ENCODE data around the gene CXCR3.
"Not testable (repeated sequence)": the region's sequence is repeated elsewhere in the genome, so short reads cannot be mapped to it uniquely, and the experiment has no call there.

The CXCR3 gene

DNA sequence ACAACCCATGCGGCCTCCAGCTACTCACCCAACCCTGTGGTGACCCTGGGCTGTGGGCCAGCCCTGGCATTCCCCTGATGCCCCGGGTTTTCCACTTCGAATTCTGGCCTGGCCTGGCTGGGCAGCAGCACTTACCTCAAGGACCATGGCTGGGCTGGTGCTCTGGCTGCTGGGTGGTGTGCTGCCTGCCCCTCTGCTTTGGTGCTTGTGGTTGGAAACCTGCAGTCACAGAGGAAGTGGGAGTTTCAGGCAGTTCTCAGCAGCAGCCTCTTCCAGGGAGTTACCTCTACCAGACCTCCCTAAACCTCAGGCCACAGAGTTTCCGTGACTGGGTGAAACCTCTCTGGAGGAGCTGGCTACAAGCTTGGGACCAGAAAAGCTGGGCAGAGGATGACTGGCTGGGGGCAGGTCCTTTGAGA lies at the start of gene CXCR3:
TSS of gene CXCR3 (minus strand) at position 209 of the 419 bp plus-strand sequence. CDS start at position 147, 62 bp downstream.
- DNase-seq, result no peak

DNA sequence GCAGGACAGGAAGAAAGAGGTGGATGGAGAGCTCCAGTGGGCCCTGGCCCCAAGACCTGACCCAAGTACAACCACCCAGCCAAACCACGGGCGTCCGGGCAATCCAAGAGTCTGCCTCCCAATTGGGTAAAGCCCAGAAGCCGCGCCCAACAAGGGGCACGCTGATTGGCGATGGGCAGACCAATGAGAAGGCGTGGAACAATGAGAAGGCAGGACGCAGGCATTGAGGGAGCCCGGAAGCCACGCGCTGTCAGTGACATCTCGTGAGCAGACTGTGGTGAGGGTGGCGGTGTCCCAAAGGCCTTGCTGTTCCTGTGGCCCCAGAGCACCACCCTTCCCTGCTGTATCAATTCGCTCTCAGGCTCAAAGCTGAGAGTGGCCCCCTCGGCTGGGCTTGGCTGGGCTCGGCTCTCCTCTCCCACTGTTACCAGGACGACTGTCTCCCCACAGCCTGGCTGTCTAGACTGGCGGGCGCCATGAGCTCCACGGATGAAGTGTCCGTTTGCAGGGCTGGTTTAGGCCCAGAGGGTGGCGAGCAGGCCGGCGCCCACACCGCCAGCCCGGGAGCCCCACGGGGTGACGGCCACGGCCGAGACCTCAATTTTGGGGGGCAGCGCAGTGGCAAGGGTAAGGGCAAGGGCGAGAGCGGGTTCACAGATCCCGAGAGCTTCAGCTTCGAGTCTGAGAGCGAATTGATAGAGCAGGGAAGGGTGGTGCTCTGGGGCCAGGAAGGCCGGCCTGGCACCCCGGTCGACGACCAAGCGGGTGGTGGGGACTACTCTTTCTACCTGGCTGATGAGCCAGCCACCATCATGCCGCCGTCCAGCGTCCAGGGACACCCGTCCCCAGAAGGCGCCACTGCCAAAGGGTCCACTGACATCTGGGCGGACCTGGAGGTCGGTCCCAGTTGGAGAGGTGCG lies 49.3 kb upstream of the CXCR3 start, which contains the start of gene LOC101059915:
TSS of gene LOC101059915 (plus strand) at position 219 of the 920 bp plus-strand sequence.
- no peak for DNase-seq

DNA sequence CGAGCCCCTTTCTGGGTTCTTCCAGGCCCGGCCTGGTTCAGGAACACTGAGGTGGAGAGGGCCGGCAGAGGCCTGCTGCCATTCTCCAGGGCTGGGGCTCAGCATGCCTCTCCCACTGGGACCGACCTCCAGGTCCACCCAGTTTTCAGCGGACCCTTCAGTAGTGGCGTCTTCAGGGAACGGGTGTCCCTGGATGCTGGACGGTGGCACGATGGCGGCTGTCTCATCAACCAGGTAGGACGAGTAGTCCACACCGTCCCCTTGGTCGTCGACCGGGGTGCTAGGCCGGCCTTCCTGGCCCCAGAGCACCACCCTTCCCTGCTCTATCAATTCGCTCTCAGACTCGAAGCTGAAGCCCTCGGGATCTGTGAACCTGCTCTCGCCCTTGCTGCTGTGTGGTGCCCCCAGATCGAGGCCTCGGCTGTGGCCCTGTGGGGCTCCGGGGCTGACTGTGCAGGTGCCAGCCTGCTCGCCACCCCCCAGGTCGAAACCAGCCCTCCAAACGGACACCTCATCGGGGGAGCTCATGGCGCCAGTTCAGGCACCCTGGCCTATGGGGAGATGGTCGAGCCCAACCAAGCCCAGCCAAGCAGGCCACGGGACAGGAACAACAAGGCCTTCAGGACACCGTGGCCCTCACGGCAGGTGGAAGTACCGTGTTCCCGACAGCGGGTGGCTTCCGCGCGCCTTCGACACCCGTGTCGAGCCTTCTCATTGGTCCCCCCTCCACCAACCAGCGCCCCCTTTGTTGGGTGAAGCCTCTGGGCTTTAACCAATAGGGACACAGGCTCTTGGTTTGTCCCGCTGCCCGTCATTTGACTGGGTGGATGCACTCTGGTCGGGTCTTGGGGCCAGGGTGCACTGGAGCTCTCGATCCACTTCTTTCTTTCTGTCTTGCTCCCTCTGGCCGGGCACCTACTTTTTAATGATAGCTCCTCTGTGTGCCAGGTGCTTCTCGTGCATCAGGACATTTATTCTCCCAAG lies 48.2 kb upstream of the CXCR3 start:
- no peak for DNase-seq

DNA sequence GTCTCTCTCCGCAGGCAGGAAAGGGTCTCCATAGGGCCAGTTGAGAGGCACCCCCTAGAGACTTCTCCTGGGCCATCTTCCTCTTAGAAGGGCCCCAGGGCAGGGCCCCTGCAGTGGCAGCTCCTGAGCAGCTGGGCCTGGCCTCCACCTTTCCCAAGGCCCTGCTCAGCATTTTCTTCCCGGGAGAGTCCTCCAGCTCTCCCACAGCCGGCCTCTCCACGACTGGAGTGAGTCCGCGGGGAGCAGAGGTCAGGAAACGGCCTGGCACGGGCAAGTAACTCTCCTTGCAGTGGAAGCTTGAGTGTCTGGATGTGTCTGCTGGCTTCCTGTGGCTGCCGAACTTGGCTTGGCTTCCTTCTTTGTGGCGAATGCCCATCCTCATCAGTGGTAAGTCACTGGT lies 47.4 kb upstream of the CXCR3 start:
- DNase-seq, result no peak

DNA sequence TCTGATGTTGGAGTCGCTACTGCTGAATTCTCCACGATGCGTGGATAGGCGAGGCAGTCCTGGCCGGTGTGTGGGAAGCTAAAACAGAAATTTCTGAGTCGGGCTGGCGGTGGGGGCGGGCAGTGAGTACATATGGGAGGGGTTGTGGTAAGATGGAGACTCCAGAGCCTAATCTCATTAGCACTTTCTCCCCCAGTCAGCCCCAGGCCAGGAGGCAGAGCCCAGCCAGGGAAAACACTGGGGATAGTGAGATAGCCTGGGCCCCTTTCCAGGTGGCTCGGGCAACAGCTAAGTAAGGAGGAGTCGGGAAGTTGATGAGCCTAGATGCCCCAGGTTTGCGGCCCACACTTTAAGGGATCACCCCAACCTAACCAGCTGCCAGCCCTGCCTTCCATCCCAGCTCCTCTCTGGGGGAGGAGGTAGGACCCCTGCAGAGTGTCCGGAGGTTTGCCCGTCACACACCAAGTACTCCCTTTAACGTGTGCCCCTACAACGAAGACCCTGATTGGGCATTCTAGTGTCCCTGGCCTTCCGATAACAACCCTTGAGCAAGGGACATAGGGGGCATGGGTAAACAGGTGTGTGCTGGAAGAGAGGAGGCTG lies 46.7 kb upstream of the CXCR3 start:
- no peak for DNase-seq

DNA sequence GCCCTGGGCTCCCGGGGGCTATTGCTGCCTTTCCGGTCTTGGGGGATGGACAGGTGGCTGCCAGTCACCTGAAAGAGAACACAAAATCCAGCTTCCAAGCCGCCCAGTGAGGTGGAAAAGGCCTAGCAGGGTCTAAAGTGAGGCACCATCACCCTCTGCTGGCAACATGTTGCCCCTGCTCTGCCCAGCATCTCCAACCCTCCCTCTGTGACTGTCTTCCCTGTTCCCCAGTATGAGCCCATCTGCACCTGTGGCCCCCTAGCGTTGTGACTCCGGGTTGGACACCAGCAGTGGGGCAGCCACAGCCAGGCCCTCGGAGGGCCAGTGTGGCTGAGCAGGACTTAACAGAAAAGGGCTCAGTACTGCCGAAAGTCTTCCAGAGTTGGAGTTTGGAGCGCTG lies 45.9 kb upstream of the CXCR3 start:
- peak; percentile 21 for DNase-seq

DNA sequence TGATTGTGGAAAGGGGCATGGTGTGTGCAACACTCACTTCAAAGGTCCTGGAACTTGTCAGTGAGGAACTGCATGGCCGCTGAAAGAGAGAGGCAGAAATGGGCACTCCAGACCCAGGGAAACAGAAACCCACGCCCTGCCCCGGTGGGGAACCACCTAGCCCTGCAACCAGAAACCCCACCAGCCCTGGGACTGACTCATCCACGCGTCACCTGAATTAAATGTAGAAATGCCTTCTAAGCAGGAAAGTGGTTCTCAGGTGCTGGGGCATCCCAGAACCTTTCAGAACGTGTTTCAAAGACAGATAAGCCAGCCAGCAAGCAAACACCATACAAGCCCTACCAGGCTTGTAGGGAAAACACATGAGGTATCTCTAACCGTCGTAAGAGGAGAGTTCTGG lies 44.9 kb upstream of the CXCR3 start:
- not testable (repeated sequence) for DNase-seq

DNA sequence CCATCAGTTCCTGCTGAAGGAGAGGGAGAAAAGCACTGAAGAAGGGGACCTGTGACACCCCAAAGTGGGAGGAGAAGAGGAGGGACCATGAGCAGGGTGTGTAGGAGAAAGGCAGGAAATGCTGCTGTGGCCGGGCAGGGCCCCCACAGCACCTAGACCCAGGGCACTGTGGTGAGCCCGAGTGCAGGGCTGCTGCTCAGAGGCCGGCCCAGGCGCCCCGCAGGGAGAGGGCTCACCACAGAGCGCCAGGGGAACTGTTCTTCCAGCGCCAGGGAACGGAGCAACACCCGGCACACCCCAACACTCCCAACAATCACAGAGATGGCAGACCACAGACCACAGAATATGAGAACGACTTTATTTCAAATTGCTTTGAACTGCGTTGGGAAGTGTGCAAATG lies 44.3 kb upstream of the CXCR3 start:
- DNase-seq, result not testable (repeated sequence)

DNA sequence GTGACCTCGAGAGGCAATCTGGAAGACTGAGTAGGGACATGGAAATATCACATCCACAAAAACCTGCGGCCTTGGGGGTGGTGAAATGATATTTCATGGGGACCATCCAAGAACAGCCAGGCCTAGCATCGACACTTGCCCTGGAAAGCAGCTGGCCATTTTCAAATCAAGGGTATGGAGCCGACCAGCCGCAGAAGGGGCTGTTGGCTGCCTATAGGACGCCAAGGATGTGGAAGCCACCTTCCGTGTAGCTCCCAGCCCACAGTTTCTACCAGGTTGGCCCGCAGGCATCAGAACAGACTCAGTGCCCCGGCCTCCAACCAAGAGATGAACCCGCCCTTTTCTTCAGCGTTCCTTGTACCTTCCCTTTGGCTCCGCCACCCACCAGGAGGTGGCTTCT lies 43.6 kb upstream of the CXCR3 start:
- DNase-seq, result no peak

DNA sequence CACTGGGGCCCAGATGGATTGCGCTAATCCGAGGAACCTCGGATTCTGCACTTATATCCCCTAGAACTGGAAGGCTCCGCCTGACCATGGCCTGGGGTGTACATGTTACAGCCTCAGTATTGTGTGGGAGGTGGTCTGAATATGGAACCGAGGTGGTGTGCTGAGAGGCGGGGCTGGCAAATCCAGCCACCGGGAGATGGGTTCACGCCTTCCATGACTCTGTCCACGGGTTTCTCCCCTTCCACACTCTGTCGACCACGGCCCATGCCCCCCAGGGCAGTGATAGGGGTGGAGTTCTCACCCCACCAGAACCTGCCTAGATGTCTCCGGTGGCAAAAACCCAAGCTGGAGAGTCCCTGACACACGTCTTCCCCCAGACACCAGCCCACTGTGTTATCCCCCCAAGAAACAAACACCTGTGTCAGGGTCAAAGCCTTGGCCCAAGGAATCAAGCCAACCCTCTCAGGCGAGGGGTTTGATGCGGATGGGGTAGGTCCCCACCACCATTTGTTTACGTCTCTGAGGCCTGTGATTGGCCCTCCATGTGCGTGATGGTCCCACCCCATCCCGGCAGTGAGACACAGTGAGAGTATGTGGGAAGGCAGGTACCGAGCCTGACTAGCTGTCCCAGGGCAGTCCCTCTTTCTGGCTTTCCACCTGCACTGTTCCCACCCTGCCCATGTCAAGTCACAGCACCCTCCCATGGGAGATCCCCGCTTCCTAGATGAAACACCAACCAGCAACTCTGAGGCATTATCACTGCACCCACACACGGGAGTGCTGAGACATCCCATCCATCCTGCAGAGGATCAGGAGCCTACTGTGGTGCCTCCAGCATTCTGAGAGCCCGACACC lies 42.5 kb upstream of the CXCR3 start:
- no peak for DNase-seq

DNA sequence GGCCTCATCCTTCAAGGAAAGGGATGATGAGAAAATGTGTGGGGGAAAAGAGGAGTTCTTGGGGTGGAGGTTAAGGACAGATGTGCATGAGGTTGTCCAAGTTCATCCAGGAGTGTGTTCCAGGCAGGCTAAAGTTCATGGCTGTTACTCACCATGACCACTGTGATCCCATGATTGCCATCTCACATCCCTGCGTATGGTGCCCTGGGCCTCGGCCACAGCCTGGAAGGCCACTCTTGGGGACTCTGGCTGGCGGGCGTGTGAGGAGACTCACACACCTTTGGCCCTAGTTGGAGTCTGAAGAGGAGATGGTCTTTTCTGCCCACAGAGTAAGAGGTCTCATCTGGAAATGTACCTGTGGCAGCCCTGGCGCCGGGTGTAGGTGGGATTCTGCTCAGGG lies 41.6 kb upstream of the CXCR3 start:
- DNase-seq, result no peak

DNA sequence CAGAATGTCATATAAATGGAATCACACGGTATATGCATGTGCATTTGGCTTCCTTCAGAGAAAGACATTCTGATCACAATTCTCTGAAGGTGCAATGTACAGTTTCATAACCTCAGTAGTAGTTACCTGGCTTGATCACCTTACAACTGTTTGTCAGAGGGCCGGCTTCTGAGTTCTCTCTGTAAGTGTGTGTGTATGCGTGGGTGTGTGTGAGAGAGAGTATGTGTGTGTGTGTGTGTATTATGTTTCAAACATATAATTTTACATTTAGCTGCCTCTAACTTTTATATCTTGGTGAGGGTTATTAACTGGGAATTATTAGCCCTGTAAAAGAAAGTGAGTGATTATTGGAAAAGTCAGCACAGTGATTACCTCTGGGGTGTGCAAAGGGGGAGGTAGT lies 41.0 kb upstream of the CXCR3 start:
- DNase-seq, result no peak

DNA sequence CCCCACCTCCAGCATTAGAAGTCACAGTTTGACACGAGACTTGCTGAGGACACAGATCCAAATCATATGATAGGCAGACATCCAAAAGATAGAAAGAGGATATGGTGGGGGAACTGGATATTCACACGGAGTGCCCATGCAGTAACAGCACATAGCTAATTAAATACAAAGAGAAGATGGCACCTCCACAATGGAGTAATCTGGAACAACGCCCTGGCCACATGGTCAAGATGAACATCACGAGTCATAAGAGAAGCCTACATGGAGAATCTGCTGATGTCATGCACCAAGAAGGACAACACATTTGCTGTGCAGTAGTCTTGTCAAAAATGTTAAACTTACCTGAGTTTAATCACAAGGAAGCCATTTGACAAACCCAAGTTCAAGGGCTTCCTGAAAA lies 39.0 kb upstream of the CXCR3 start:
- no peak for DNase-seq

DNA sequence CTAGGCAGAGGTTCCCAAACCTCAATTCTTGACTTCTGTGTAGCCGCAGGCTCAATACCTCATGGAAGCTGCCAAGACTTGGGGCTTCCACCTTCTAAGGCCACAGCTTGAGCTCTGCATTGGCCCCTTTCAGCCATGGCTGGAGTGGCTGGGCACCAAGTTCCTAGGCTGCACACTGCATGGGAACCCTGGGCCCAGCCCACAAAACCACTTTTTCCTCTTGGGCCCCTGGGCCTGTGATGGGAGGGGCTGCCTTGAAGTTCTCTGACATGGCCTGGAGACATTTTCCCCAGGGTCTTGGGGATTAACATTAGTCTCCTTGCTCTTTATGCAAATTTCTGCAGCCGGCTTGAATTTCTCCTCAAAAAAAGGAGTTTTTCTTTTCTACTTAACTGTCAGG lies 35.0 kb upstream of the CXCR3 start:
- no peak for DNase-seq

DNA sequence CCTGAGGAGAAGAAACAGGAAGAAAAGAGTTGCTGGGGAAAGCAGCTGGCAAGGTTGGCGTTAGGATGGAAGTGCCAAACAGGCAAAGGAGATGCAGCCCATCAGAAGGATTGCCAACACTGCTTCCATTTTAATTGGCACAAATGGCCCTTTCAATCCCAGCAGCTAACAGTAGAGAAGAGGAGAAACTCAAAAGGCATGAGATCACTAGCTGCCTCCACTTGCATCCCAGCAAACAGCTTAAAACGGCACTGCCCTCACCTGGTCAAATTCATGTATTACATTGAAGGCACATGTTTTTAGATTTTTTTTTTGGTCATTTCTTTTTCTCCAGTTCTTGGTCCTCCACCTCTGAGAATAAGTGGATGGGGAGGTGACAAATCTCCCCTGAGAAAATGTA lies 34.1 kb upstream of the CXCR3 start:
- peak; percentile 51 for DNase-seq

DNA sequence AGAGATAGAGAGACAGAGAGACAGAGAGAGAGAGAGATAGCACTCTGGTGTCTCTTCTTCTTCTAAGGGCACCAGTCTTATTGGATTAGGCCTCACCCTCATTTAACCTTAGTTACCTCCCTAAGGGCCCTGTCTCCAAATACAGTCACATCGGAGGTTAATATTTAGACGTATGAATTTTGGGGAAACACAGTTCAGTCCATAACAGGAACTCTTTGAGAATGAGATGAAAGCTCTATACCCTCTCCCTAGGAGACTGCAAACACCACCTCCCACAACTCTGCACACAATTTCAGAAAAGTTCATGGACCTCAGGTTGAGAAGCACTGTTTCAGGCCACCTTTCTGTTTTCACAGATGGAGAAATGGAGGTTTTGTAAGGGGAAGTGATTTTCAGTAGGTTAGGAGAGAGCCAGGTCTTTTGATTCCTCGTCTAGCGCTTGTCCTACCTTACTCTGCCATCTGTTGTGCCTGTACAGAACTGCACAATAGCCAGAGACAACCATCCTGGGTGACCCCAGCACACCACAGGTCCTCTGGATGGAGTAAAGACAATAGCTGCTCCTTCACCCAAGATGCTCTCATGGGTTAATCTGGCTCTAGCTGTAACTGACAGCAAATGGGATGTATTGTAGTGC lies 32.1 kb upstream of the CXCR3 start:
- peak; percentile 1 for DNase-seq

DNA sequence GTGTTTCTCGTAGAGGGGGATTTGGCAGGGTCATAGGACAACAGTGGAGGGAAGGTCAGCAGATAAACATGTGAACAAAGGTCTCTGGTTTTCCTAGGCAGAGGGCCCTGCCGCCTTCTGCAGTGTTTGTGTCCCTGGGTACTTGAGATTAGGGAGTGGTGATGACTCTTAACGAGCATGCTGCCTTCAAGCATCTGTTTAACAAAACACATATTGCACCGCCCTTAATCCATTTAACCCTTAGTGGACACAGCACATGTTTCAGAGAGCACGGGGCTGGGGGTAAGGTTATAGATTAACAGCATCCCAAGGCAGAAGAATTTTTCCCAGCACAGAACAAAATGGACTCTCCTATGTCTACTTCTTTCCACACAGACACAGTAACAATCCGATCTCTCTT lies 26.1 kb upstream of the CXCR3 start:
- not testable (repeated sequence) for DNase-seq

DNA sequence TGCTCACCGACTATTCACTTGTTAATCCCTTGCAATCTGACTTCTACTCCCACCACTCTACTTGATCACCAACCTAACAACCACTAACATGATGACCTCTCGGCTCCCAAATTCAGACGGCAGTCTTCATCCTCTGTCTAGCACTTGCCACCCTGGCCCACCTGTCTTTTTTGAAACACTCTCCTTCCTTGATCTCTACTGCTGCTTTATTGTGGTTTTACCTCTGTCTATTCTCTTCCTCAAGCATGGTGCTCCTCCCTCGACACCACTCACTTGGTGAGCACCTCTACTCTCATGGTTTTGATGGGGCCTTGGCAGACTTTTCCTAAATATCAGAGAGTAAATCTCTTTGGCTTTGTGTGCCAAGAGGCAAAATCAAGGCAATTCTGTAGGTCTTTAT lies 21.7 kb upstream of the CXCR3 start:
- no peak for DNase-seq

DNA sequence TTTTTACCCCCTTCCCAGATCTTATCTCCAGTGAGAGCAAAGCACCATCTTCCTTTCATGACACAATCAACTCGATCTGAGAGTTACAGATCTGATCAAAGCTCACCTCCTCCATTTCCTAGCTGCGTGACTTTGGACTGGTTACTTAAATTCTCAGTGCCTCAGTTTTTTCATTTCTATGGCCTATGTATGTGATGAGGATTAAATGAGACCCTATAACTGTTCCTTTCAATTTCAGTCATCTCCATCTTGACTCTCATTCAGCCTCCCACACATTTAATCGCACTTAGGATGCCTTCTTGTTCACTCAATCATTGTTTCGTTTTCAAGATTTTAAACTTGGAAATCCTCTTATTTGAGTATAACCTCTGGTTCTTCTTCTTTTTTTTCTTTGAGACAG lies 20.1 kb upstream of the CXCR3 start:
- peak; percentile 0 for DNase-seq

DNA sequence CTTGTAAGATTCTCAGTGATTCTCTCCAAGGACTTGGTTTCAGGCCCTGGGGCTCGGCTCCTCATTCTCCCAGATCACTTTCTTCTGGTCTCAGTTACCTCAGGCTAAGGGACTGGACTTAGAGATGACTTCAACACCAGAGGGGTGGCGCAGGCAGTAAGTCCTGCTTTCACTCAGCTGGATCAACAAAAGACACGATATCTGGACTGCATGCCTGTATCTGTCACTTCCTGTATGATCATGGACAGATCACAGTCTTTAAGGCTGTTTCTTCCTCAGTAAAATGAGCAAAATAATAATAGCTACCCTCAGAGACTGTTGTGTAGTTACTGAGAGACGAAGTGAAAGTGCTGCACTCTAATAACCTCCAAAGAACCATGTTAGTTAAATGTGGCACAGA lies 19.5 kb upstream of the CXCR3 start:
- DNase-seq, result no peak

DNA sequence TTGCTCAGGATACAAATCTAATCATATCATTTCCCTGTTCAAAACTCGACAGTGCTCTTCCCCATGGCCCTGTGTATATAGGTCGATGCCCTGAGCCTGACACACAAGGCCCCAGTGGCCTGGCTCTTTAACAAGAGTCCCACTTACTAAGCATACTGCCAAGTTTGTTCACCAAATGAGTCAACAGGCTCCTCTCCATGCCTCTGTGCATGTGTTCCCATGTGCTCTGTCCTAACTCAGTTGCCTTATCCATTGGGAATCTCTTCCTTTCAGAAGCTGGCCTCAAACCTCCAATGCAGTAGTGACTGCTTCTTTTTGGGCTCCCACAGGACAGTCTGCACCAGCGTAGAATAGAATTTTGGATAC lies 18.9 kb upstream of the CXCR3 start:
- DNase-seq, result no peak

Data from NCI-H1092 treated with DMSO at 0.1 percent for 48 hours (cell line).